ENCODE results near the gene MTURN. TPM values are rescaled to one million over a fixed set of nuclear protein-coding genes. Genes with fewer than 3 reads are reported as not detected.

The MTURN gene
- total and polyA plus RNA-seq, 4 donors: 13.5 to 79.6 (median 23.0) TPM

DNA sequence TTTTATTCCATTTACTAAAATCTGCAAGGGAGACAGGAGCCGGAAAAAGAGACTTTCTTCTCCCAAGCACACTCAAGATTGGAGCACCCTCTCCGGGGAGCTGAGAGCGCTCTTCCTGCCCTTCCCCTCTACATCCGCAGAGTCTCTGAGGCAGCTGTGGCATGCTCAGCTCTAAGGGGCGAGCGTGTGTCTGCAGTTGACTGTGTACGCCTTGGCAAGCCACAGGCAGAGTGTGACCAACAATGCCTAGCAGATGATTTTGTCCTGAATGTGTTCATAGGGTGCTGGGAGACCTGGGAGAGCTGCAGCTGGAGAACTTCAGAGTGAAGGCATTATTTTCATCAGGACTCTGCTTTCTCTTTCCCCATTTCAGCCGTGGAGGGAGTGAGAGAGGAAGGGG, 20.7 kb downstream of the MTURN start:
- TF ChIP-seq, protein P1, sequence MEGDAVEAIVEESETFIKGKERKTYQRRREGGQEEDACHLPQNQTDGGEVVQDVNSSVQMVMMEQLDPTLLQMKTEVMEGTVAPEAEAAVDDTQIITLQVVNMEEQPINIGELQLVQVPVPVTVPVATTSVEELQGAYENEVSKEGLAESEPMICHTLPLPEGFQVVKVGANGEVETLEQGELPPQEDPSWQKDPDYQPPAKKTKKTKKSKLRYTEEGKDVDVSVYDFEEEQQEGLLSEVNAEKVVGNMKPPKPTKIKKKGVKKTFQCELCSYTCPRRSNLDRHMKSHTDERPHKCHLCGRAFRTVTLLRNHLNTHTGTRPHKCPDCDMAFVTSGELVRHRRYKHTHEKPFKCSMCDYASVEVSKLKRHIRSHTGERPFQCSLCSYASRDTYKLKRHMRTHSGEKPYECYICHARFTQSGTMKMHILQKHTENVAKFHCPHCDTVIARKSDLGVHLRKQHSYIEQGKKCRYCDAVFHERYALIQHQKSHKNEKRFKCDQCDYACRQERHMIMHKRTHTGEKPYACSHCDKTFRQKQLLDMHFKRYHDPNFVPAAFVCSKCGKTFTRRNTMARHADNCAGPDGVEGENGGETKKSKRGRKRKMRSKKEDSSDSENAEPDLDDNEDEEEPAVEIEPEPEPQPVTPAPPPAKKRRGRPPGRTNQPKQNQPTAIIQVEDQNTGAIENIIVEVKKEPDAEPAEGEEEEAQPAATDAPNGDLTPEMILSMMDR (IDR thresholded peaks at IDR 0.05; ENCODE audit: control extremely low read depth, extremely low read depth): no peak
- H3K27me3 ChIP-seq (ENCODE audit: control insufficient read depth in 3 of 3, insufficient read depth in 3 of 3, low read length in 2 of 3): no peaks in the 10 kb centered on the region
- peaks cover 0 to 2% (median 0%) of the 10 kb centered on the region in 4 donors for H3K9me3 ChIP-seq (ENCODE audit: control insufficient read depth in 4 of 4, insufficient read depth in 3 of 4, low read length in 3 of 4)
- H3K4me1 ChIP-seq (ENCODE audit: control insufficient read depth in 5 of 5, insufficient read depth in 5 of 5, low read length in 5 of 5): peaks cover 0 to 12% (median 0%) of the 10 kb centered on the region in 5 donors
- no peak for DNase-seq
- no peak overlapping the region for H3K27ac ChIP-seq (ENCODE audit: low read depth in 1 of 2, low read length in 1 of 2)
- peak; percentile 34 for ATAC-seq (ENCODE audit: insufficient read depth, low FRiP score)
- WGBS, 2 donors: 66 to 73% methylated on average over 8 of the region's 8 CpGs
- H3K36me3 ChIP-seq (ENCODE audit: control insufficient read depth in 4 of 4, insufficient read depth in 4 of 4, low read length in 4 of 4): peaks cover 0 to 19% (median 8%) of the 10 kb centered on the region in 4 donors
- H3K9ac ChIP-seq (ENCODE audit: insufficient read depth in 1 of 2, low read length in 2 of 2): no peak overlapping the region
- H3K4me3 ChIP-seq: no peak overlapping the region

DNA sequence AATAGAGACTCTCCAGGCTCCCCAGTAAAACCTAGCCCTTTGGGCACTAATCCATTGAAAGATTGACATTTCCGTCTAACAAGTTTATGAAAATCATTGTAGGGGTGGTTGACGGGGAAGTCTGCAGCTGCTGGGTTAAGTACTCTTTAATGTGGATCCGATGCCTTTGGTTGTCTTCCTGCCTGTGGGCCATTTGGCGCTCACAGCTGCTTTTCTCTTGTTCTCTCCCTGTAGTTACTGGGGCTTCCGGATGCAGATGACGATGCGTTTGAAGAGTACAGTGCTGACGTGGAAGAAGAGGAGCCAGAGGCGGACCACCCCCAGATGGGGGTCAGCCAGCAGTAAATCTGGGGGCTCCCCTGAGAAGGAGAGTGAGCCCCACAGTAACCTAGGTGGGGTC, 22.4 kb downstream of the MTURN start:
- Histone ChIP-seq H3K27me3 (ENCODE audit: control insufficient read depth in 3 of 3, insufficient read depth in 3 of 3, low read length in 2 of 3) (no peaks in the 10 kb centered on the region), H3K9ac (ENCODE audit: insufficient read depth in 1 of 2, low read length in 2 of 2) (no peak overlapping the region), H3K4me3 (no peak overlapping the region), H3K4me1 (ENCODE audit: control insufficient read depth in 5 of 5, insufficient read depth in 5 of 5, low read length in 5 of 5) (peaks cover 0 to 15% (median 0%) of the 10 kb centered on the region in 5 donors), H3K9me3 (ENCODE audit: control insufficient read depth in 4 of 4, insufficient read depth in 3 of 4, low read length in 3 of 4) (peaks cover 0 to 2% (median 0%) of the 10 kb centered on the region in 4 donors), H3K36me3 (ENCODE audit: control insufficient read depth in 4 of 4, insufficient read depth in 4 of 4, low read length in 4 of 4) (peaks cover 0 to 13% (median 6%) of the 10 kb centered on the region in 4 donors), H3K27ac (ENCODE audit: low read depth in 1 of 2, low read length in 1 of 2) (no peak overlapping the region)
- 53 to 79% methylated on average over 9 of the region's 9 CpGs for WGBS, 2 donors
- DNase-seq: peak in 1 of 3 donors; percentile 54
- TF ChIP-seq, protein P1 (IDR thresholded peaks at IDR 0.05; ENCODE audit: control extremely low read depth, extremely low read depth): no peak
- ATAC-seq (ENCODE audit: insufficient read depth, low FRiP score): no peak

DNA sequence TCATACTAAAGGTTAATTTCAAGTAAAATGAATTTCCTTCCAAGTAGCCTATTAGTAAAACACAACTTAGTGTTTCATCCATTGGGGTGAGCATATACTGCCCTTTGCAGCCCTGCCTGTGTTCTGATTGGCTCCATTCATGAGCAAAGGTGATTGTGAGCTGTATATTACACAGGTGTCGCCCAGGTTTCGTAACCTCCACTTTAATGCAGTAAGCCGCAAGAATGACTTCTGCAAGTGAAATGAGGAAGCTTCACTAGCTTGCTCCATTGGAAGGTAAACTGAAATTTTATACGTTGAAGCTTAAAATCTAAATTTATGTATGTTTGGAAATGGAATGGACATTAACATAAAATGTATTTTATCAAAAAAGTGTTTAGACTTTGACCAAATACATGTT, 24.4 kb downstream of the MTURN start:
- TF ChIP-seq, protein P1 (IDR thresholded peaks at IDR 0.05; ENCODE audit: control extremely low read depth, extremely low read depth): no peak
- Histone ChIP-seq H3K9me3 (ENCODE audit: control insufficient read depth in 4 of 4, insufficient read depth in 3 of 4, low read length in 3 of 4) (no peaks in the 10 kb centered on the region), H3K27me3 (ENCODE audit: control insufficient read depth in 3 of 3, insufficient read depth in 3 of 3, low read length in 2 of 3) (no peaks in the 10 kb centered on the region), H3K36me3 (ENCODE audit: control insufficient read depth in 4 of 4, insufficient read depth in 4 of 4, low read length in 4 of 4) (peaks cover 0 to 9% (median 2%) of the 10 kb centered on the region in 4 donors), H3K27ac (ENCODE audit: low read depth in 1 of 2, low read length in 1 of 2) (no peak overlapping the region), H3K4me3 (no peak overlapping the region), H3K9ac (ENCODE audit: insufficient read depth in 1 of 2, low read length in 2 of 2) (no peak overlapping the region), H3K4me1 (ENCODE audit: control insufficient read depth in 5 of 5, insufficient read depth in 5 of 5, low read length in 5 of 5) (peaks cover 0 to 18% (median 0%) of the 10 kb centered on the region in 5 donors)
- ATAC-seq (ENCODE audit: insufficient read depth, low FRiP score): no peak
- WGBS, 2 donors: 39 to 59% methylated on average over 4 of the region's 4 CpGs
- no peak for DNase-seq

GRCh38 chr7:30159698-30160143, 24.9 kb downstream of the MTURN start:
- peaks cover 0 to 21% (median 1%) of the 10 kb centered on the region in 5 donors for H3K4me1 ChIP-seq (ENCODE audit: control insufficient read depth in 5 of 5, insufficient read depth in 5 of 5, low read length in 5 of 5)
- no peak overlapping the region for H3K4me3 ChIP-seq
- DNase-seq (no peak), ATAC-seq (ENCODE audit: insufficient read depth, low FRiP score) (no peak)
- H3K27me3 ChIP-seq (ENCODE audit: control insufficient read depth in 3 of 3, insufficient read depth in 3 of 3, low read length in 2 of 3): no peaks in the 10 kb centered on the region
- peak overlapping the region in 1 of 2 donors; percentile 9 for H3K27ac ChIP-seq (ENCODE audit: low read depth in 1 of 2, low read length in 1 of 2)
- H3K9me3 ChIP-seq (ENCODE audit: control insufficient read depth in 4 of 4, insufficient read depth in 3 of 4, low read length in 3 of 4): no peaks in the 10 kb centered on the region
- TF ChIP-seq, protein P1 (IDR thresholded peaks at IDR 0.05; ENCODE audit: control extremely low read depth, extremely low read depth): no peak
- no peak overlapping the region for H3K9ac ChIP-seq (ENCODE audit: insufficient read depth in 1 of 2, low read length in 2 of 2)
- peaks cover 0 to 9% (median 2%) of the 10 kb centered on the region in 4 donors for H3K36me3 ChIP-seq (ENCODE audit: control insufficient read depth in 4 of 4, insufficient read depth in 4 of 4, low read length in 4 of 4)
- 23 to 37% methylated on average over 6 of the region's 6 CpGs for WGBS, 2 donors

All from lung (tissue), 12 donors.